Stimulated activated CD8-positive, alpha-beta memory T cell treated with anti-CD3 and anti-CD28 coated beads, Interleukin-2, amount 100 ng/mL, for 48 hours (primary cell): Measurements from ENCODE around the gene IGSF10.

ENCODE experiments used
- DNase-seq, 2 donors: peaks; one replicate each; pipeline ENCODE4 v3.0.0-alpha.2; 2020; ENCODE audit warnings: low read depth in 2 of 2

Gene IGSF10

GRCh38 chr3:151423091-151423490, 37.8 kb downstream of the IGSF10 start:
- no peak for DNase-seq

- DNase-seq = no peak
Observed at GRCh38 chr3:151421938-151422337, 38.9 kb downstream of the IGSF10 start.

- no peak for DNase-seq
Observed at GRCh38 chr3:151419806-151420205, 41.1 kb downstream of the IGSF10 start.

- DNase-seq = no peak
Observed at GRCh38 chr3:151415289-151415688, 45.6 kb downstream of the IGSF10 start.

GRCh38 chr3:151412989-151413388, 47.9 kb downstream of the IGSF10 start:
- no peak for DNase-seq
